HG03064 (cell line): Measurements from ENCODE around the gene ENOSF1.

ENCODE experiments used
- ATAC-seq: cut with Tn5 transposase; IDR thresholded peaks from one replicate; pipeline ENCODE4 v1.9.1; 2021; ENCODE audit warnings: low read depth; ENCODE audit not compliant: unreplicated experiment

ENOSF1 gene

DNA sequence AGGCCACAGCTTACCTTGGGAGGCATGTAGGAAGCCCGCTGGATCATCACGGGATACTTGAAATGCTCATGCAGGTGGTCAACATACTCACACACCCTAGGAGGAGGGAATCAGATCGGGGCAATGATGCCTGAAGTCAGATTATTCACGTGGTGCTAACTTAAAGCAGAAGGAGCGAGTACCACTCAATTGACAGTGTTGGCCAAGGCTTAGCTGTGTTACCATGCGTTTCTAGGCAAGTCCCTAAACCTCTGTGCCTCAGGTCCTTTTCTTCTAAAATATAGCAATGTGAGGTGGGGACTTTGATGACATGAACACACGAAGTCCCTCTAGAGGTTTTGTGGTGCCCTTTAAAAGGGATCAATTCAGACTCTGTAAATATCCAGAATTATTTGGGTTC, 37.1 kb downstream of the ENOSF1 start:
- ATAC-seq = no peak

DNA sequence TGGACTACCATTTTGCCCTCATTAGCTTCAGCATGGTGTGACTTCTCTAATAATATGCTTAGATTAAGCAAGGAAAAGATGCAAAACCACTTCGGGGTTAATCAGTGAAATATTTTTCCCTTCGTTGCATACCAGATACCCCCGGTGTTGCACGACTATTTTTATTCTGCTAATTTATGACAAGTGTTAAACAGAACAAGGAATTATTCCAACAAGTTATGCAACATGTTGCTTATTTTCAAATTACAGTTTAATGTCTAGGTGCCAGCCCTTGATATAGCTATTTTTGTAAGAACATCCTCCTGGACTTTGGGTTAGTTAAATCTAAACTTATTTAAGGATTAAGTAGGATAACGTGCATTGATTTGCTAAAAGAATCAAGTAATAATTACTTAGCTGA, 38.7 kb downstream of the ENOSF1 start:
- ATAC-seq = no peak

DNA sequence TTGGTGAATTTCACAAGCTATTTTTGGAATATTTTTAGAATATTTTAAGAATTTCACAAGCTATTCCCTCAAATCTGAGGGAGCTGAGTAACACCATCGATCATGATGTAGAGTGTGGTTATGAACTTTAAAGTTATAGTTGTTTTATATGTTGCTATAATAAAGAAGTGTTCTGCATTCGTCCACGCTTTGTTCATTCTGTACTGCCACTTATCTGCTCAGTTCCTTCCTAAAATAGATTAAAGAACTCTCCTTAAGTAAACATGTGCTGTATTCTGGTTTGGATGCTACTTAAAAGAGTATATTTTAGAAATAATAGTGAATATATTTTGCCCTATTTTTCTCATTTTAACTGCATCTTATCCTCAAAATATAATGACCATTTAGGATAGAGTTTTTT, 39.1 kb downstream of the ENOSF1 start:
- no peak for ATAC-seq

DNA sequence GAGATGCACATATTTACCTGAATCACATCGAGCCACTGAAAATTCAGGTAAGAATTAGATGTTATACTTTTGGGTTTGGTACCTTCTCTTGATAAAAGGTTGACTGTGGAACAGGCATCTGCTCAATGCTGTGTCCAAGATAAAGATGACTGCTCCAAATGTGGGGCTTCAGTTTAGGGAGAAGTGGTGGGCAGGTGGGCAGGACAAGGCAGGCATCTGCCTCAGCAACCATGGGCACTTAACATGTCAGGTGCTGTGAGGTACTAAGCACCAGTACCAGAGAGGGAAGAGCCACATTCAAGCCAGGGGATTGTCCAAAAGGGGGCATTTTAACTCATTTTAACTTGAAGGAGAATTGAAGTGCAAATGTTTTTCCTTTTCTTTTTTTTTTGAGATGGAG, 41.0 kb downstream of the ENOSF1 start:
- ATAC-seq = no peak

DNA sequence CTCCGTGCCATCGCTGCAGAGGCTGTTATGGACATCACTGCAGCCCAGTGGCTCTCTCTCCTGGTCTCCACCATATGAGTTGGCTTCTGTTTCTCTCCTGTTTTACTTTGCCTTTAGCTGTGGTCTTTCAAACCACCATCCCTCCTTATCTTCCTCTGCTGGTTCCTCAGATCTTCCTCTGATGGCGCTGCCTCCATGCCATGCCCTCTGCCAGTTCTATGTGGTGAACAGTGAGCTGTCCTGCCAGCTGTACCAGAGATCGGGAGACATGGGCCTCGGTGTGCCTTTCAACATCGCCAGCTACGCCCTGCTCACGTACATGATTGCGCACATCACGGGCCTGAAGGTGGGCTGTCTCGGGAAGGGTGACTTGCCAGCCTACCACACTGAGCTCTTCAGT, 41.9 kb downstream of the ENOSF1 start:
- ATAC-seq = no peak

DNA sequence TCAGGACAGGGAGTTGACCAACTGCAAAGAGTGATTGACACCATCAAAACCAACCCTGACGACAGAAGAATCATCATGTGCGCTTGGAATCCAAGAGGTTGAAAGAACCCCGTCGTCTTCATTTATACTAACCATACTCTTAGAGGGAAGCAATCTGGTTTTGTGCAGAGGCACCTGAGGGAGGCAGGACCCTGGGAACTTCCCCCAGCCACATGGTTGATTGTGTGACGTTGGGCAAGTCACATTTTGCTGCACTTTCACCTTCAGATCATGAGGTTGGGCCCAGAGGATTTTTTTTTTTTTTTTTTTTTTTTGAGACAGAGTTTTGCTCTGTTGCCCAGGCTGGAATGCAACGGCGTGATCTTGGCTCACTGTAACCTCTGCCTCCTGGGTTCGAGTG, 43.4 kb downstream of the ENOSF1 start:
- no peak for ATAC-seq

DNA sequence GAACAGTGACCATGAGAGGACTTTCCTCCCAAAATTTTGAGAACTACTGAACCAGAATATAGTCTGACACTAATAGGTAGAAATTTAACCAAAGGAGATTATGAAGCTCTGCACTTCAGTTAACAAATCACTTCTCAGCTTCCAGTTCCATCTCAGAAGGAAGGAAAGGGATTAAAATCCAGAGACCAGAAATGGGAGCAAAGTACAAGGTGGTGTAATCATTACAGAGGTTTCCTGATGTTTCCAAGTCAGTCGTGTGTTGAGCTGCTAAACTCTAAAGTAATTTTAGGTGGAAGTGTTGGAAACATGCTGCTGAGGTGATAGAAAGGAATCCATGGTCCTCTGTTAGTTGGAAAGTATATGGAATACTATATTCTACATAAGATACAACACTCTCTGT, 44.2 kb downstream of the ENOSF1 start:
- no peak for ATAC-seq

DNA sequence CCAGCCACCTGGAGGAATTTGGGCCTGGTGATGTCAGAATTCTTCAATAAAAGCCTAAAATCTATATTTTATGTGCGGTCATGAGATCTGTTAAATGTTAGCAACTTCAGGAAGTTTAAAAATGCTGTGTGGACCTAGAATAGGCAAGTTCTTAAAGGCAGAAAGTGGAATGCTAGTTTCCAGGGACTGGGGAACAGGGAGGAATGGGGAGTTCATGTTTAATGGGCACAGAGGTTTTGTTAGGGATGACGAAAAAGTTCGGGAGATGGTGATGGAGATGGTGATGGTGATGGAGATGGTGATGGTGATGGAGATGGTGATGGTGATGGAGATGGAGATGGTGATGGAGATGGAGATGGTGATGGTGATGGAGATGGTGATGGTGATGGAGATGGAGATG, 45.8 kb downstream of the ENOSF1 start:
- ATAC-seq = no peak

DNA sequence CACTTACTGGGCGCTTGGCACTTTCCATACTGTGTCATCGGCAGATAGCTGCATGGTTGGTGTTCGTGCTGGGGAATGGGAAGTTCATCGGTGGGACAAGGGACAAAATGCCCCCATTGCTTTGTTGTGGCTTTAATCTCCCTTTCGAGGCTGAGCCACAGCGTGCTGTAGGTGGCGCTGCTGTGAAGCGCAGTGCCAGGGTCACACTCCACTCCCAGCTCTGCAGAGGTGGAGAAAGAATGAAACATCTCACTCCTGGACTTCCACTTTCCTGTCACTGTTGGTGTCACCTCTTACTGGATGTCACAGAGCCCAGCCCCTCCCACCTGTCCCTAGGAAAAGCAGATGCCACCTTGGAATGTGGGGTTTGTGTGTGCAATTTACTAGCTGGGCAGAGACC, 46.3 kb downstream of the ENOSF1 start:
- ATAC-seq = no peak

DNA sequence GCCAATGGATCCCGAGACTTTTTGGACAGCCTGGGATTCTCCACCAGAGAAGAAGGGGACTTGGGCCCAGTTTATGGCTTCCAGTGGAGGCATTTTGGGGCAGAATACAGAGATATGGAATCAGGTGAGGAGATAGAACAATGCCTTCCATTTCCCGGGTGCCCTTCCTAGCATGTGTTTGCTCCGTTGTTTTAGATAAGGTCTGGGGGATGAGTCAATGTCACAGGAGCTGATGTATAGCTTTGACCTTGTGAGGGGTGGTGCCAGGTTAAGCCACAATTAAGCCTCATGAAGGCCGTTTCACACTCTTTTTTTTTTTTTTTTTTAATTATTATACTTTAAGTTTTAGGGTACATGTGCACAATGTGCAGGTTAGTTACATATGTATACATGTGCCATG, 50.2 kb downstream of the ENOSF1 start:
- ATAC-seq = no peak

DNA sequence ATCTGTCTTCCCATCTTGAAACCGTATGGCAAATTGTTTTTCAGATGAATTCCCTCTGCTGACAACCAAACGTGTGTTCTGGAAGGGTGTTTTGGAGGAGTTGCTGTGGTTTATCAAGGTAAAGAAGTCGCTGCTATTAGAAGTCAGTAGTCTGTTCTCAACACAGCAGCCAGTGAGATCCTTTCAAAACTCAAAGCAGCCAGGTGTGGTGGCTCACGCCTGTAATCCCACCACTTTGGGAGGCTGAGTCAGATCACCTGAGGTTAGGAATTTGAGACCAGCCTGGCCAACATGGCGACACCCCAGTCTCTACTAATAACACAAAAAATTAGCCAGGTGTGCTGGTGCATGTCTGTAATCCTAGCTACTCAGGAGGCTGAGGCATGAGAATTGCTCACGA, 52.8 kb downstream of the ENOSF1 start:
- no peak for ATAC-seq

DNA sequence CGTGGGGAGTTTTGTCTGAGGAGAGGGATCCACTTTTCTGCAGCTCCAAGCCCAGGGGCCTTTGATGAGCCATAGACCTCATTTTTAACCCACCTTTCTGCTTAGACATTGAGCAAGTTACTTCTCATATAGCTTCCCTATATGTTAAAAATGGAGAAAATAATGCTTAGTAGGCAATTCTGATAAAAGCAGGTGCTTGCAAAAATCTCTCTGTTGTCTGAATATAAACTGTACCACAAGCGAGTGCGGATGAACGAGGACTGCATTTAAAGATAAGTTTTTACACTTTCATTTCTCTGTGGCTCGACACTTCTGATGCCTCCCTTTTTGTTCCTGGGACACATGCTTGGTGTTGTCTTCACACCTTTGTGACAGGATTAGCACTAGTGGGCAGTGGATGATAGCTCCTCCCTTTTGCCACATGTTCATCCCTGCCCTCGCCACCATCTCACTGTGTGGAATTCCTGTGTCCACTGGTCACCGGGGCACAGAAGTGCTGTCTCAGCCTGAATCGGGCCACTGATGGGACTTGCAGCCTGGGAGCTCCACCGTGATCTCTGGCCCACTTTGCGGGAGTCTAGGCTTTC, 53.4 kb downstream of the ENOSF1 start:
- ATAC-seq = no peak

DNA sequence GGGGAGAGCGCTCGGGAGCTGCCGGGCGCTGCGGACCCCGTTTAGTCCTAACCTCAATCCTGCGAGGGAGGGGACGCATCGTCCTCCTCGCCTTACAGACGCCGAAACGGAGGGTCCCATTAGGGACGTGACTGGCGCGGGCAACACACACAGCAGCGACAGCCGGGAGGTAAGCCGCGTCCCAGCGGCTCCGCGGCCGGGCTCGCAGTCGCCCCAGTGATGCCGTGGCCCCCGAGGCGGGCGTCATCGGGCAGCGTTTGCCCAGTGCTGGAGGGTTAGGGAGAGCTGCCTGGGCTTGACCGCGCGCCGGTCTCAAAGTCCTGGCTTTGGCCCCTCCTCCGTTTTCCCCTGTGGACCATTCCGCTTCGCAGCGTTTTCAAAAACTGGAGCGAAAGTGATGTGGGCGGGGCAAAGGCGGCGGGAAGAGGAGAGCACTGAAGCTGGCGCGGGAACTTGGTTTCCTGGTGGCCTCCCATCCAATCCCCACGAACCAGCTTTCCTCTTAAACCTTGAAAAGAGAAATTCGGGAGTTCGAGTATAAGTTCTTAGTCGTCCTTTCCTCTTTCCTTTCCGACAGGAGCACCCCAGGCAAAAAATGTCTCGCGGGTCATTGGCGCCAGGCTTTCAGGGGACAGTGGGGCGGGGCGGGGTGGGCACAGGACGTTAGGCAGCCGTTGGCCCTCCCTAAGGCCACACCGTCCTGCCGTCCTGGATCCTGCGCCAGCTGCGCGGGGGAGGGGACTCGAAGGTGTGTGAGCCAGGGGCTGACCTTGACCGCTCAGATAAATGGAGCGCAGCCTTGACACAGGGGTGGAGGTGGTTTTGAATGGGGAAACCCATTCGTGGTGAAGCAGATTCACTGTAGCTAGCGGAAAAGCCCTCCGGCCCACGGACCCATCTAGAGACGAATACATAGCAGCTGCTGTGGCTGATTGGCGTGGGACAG, 54.2 kb downstream of the ENOSF1 start:
- peak; percentile 56 for ATAC-seq

DNA sequence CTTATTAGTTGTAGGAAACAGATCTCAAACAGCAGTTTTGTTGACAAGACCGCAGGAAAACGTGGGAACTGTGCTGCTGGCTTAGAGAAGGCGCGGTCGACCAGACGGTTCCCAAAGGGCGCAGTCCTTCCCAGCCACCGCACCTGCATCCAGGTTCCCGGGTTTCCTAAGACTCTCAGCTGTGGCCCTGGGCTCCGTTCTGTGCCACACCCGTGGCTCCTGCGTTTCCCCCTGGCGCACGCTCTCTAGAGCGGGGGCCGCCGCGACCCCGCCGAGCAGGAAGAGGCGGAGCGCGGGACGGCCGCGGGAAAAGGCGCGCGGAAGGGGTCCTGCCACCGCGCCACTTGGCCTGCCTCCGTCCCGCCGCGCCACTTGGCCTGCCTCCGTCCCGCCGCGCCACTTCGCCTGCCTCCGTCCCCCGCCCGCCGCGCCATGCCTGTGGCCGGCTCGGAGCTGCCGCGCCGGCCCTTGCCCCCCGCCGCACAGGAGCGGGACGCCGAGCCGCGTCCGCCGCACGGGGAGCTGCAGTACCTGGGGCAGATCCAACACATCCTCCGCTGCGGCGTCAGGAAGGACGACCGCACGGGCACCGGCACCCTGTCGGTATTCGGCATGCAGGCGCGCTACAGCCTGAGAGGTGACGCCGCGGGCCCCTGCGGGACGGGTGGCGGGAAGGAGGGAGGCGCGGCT, 55.0 kb downstream of the ENOSF1 start, which contains the start of gene TYMS:
Gene TYMS (plus strand): TSS at position 343 of the 690 bp plus-strand sequence. CDS start 90 bp downstream, at position 433.
- peak; percentile 36 for ATAC-seq

DNA sequence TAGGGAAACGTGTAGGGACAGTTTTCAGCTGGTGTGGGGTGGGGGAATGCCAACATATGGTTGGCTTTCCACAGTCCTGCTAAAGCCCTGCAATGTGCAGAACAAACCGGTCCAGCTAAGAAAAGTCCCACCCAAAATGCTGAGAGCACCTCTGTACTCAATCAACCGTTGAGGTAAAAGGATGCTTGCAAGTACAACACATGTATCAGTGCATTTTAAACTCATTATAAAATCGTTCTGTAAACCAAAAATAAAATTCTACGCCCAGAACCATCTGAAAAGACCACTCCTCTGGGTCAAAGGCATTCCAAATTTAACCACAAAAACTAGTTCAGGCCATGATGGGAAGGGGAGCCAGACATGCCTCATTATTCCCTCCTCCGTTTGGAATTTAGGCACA, 57.0 kb downstream of the ENOSF1 start:
- ATAC-seq = no peak

DNA sequence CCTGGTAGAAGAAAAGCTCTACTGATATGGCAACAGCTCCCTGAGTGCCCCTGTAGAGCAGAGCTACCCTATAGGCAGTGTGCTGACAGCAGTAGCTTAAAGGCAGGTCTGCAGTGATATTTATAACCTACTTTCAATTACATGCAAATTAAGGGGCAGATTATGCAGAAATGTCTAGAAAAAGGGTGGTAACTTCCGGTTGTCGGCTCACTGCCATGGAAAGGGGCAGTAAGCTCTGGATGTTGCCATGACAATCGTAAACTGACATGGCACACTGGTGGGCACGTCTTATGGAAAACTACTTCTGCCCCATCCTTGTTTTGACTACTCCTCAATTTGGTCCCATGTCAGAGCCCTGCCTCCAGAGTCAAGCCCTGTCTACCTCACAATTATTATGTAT, 57.8 kb downstream of the ENOSF1 start:
- no peak for ATAC-seq

DNA sequence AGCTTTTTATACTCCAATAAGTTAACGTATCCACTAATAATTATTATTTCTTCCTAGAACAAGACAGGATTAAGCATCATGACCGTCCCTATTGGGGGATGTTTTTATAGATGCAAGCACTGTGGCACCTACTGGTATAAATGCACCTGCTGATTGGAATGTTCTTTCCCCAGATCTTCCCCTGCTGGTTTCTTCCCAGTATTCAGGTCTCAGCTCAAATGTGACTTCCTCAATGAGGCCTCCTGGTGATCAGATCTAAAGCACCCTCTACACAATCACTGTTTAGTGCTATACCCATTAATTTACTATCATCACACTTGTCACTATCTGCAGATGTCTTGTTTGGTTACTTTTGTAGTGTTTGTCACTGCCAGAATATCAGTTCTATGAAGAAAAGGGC, 58.9 kb downstream of the ENOSF1 start:
- ATAC-seq = no peak

DNA sequence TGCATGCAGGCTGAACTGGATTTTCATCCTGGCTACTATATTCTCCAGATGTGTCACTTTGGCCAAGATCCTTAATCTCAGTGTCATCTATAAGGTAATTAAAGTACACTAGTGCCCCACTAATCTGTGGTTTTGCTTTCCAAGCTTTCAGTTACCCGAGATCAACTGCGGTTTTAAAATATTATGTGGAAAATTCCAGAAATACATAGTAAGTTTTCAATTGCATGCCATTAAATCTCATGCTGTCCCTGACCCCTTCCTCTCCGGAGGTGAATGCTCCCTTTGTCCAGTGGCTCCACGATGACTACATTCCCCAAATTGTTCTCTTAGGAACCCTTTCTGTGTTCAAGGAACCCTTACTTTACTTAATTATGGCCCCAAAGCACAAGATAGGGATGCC, 60.3 kb downstream of the ENOSF1 start:
- no peak for ATAC-seq

DNA sequence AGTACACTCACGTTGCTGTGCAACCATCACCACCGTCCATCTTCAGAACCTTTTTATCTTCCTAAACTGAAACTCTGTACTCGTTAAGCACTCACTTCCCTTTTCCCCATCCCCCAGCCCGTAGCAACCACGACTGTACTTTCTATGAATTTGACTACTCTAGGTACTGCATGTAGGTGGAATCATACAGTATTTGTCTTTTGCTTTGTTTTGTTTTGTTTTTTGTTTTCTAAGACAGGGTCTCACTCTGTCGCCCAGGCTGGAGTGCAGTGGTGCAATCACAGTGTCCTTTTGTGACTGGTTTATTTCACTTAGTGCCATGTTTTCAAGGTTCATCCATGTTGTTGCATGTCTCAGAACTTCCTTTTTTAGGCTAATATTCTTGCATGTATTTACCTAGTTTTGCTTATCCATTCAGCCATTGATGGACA, 62.0 kb downstream of the ENOSF1 start:
- ATAC-seq = peak; percentile 93

DNA sequence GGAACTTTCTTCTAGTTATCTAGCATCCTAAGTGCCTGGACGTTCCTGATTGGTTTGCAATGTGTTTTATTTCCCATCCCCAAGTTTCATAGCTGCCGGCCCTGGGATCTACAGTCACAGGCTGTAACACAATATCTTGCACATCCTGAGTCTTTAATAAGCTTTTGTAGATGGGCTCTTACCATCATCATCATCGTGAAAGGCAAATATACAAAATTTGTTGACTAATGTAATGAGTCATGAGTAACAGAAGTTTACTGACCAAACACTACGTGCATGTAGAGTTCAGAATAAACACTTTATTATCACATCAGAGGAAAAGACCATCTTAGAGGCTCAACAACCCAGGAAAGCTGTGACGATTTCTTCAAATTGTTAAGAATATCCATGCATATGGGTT, 63.1 kb downstream of the ENOSF1 start:
- ATAC-seq = no peak

DNA sequence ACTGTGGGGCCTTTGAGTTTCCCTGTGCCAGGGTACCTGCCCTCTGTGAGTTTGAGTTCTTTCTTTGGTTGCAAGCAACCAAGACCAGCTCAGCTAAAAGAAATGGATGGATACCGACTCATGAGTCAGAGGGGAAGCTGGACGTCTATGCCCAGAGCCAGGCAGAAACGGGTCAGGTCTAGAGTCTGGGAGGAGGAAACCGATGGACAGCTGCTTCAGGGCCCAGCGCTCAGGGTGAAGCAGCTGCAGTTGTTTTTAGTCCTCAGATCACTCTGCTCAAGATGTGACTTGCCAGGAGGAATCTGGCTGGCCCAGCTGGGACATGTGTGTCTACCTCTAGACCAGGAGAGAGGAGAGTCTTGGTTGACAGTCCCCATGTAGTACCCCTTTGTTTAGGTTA, 65.1 kb downstream of the ENOSF1 start:
- no peak for ATAC-seq
